Superior temporal gyrus (tissue), 1 donor: ENCODE results near the gene RPLP1.
"Not testable (repeated sequence)": the region's sequence is repeated elsewhere in the genome, so short reads cannot be mapped to it uniquely, and the experiment has no call there.

Source experiments
- DNase-seq: peaks from one replicate; pipeline ENCODE4 v3.0.0-alpha.2; 2016; ENCODE audit errors: extremely low spot score

The RPLP1 gene

GRCh38 chr15:69439623-69440022 lies 13.0 kb upstream of the RPLP1 start:
- DNase-seq = no peak

GRCh38 chr15:69443032-69443611 lies 9.5 kb upstream of the RPLP1 start:
- DNase-seq = no peak

GRCh38 chr15:69444686-69445085 lies 7.9 kb upstream of the RPLP1 start:
- DNase-seq = no peak

- DNase-seq = no peak
Observed at GRCh38 chr15:69446953-69447352, 5.7 kb upstream of the RPLP1 start.

DNA sequence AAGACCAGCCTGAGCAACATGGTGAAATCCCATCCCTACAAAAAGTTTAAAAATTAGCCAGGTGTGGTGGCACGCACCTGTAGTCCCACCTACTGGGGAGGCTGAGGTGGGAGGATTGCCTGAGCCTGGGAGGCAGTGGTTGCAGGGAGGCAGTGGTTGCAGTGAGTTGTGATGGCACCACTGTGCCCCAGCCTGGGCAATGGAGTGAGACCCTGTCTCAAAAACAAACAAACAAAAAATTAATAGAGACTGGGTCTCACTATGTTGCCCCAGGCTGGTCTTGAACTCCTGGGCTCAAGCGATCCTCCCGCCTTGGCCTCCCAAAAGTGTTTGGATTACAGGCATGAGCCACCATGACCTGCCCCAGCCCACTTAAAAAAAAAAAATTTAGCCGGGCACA lies 2.4 kb upstream of the RPLP1 start:
- not testable (repeated sequence) for DNase-seq

DNA sequence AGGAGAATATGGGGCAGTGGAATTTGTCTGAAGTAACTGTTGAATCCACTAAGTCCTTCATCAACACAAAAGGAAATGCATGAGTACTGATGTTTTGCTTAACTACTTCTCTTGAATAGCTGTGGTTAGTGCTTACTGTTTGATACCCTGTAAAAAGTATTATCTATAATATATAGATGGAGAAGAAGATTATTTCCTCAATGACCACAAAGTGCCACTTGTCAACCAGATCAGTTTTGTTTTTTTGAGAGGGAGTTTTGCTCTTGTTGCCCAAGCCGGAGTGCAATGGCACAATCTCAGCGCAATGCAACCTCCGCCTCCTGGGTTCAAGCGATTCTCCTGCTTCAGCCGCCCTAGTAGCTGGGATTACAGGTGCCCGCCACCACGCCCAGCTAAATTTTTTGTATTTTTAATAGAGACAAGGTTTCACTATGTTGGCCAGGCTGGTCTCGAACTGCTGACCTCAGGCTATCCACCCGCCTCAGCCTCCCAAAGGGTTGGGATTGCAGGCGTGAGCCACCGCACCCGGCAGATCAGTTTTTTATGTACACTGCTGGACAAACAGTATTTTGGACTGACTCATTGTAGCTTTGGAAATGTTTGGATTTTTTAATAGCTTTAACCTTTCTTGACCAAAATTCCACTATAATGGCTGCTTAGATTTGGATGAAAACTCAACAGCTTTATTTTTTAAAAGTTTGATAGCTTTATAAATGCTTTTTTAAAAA lies 1.5 kb upstream of the RPLP1 start:
- DNase-seq = no peak

DNA sequence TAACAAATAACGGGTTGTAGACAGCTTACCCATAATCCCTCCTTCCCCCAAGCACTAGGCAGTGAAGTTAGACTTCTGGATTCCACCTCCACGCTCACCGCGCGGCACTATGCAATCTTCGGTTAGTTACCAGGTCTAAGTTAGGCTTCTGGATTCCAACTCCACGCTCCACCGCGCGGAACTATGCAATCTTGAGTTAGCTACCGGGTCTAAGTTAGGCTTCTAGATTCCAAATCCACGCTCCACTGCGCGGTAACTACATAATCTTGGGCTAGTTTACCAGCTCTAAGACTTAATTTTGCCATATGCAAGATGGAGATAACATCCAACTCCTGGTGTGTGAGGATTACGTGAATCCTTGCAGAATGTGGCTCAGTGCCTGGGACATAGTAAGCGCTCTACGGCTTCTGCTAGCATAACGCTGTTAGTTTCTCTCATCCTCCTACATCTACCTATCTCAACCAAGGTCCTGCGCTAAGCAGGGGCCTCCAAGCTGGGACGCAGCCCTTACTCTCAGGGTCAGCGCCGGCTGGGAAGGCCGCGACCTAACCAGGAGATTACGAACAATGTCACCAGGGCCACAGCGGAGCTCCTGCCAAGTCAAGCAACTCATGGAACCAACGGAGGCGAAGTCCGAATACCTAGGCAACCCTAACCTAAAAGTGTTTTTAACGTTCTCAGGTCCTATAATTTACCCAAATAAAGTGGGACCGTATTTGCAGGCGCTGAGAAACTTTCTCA lies 497 bp upstream of the RPLP1 start:
- no peak for DNase-seq

GRCh38 chr15:69454953-69455352 lies 2.3 kb downstream of the RPLP1 start:
- DNase-seq = no peak

- DNase-seq = no peak
Observed at GRCh38 chr15:69456208-69457166, 3.9 kb downstream of the RPLP1 start.

DNA sequence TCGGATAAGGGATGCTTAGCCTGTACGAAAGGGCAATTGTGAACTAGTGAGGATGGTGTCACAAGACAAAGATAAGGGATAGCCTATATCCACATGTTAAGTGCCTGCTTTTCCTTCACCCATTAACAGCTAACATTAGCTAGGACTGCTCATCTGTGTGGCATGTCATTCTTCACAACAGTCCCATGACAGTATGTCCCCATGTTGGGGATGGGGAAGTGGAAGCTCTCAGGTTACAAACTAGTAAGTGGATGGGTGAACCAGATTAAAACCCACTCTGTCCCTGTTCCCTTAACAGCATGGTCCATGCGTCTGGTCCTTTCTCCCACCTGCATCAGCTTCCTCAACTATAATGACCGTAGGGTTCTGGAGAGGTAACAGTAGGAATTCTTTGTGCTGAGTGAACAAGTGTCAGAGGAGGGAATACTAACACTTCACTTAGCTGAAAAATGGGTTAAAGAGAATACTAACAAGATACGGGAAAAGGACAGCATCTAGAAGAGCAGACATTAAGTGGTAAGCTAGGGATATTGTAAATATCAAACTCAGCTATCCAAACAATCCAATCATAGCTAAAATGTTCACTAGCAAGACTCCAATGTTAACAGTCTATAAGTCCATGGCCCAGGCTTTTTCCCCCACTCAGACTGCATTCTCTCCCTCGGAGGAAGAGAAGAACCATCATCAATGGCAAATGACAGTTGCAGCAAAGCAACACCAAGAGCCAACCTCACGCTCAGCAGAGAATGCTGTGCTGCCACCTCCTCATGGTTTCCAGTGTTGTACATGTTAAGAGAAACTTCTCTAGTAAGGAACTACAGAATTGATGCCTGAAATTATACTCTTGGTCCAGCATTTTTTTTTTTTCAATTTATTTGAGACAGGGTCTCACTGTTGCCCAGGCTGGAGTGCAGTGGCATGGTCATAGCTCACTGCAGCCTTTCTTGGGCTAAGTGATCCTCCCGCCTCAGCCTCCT lies 5.0 kb downstream of the RPLP1 start:
- no peak for DNase-seq

DNA sequence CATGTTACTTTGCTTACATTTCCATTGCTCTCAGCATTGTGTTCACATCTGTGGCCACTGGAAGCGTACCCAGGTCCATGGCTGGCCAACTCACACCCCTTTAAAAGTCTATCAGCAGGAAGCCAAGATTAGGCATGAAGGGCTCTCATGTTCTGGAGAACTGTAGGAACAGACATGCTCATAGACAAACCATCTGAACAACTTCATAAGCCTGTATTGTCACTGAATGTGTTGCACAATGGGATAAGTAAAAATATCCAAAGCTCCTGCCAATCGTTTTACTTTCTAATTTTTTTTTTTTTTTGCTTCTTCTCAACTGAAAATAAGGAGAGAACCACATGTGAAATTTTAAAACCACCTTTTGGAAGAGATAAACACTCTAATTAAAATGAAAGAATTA lies 6.4 kb downstream of the RPLP1 start:
- no peak for DNase-seq

DNA sequence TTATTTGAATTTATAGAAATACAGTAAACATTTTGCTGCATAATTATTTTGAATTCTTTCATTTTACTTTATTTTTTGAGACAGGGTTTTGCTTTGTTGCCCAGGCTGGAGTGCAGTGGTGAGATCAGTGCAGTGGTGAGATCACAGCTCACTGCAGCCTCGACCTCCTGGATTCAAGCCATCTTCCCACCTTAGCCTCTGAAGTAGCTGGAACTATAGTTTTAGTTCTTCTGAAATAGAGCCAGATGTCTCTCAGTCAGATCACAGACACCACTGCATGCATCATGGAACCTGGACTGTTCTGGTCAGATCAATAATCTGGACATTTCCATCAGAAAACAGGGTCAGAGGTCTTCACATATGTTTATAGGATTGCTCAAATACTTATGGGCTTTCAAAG lies 7.9 kb downstream of the RPLP1 start:
- DNase-seq = no peak

- DNase-seq = no peak
Observed at GRCh38 chr15:69462030-69462492, 9.4 kb downstream of the RPLP1 start.

DNA sequence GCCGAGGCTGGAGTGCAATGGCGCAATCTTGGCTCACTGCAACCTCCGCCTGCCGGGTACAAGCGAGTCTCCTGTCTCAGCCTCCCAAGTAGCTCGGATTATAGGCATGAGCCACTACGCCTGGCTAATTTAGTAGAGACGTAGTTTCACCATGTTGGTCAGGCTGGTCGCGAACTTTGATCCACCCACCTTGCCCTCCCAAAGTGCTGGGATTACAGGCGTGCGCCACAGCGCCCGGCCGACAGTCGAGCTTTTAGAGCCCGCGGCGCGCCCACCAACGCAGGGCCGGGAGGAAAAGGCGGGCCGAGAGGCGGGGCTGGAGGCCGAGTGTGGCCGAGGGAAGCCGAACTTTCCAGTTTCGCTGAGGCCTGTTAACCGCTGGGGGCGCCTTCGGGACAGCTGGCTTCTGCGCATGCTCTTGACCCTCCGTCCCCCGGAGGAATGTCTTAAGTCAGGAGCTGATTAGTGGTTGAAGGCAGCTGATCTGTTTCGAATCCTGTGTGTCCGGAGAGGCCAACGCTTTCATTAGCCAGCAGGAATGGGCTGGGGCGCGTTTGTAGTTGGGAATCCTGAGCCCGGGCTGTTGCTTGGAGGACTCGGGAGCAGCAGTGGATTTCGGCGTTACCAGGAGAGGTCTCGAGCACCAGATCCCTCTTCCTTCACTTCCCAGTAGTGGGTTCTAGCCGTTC lies 10.0 kb downstream of the RPLP1 start:
- DNase-seq = peak; percentile 97

DNA sequence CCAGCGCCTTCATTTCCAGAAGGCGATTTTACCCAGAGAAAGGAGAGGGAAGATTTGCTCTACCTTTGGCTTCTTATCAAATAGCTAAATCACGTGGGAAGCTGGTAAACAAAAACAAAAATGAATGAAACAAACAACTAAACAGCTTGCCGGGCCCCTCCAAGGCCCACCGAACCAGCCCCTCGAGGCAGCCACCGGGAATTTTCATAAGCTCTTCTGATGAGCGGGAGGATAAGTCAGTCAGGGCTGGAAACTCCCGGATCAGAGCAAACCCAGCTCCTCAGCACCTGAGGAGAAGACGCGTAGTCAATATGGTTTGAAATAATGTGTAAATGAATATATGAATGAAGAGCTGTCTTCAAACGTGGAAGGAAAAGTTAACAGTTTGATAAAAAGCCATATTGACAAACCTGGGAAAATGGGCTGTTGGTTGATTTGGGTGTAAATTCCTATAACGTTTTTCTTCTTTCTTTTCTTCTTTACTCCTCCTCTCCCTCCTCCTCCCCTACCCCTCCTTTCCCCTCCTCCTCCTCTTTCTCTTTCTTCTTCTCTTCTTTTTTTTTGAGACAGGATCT lies 10.7 kb downstream of the RPLP1 start:
- no peak for DNase-seq

GRCh38 chr15:69465253-69465652 lies 12.6 kb downstream of the RPLP1 start:
- no peak for DNase-seq

DNA sequence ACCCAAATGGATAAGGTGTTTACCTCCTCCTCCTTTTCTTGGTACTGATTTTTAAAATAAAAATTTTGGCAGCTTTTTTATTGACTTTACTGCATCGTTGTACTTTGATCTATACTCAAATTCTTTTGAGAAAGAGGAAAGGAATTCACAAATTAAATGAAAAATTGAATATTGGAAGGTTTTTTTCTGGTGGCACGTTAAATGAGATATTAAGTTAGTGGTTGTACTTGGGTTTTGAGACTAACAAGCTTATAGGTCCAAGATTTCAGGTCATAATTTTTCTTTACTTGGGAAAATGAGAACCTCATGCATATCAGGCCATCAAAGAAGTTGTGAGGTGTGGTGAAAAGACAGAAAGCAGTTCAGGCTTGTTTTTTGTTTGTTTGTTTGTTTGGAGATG lies 14.1 kb downstream of the RPLP1 start:
- no peak for DNase-seq

- no peak for DNase-seq
Observed at GRCh38 chr15:69467636-69468035, 15.0 kb downstream of the RPLP1 start.

- DNase-seq = no peak
Observed at GRCh38 chr15:69468241-69469121, 15.9 kb downstream of the RPLP1 start.
